HepG2 (cell line): ENCODE data around the gene SENP5. TPM values are rescaled to one million over a fixed set of nuclear protein-coding genes. Genes with fewer than 3 reads are reported as not detected.

ENCODE experiments used
- CHD2 ChIP-seq: IDR thresholded peaks from 2 replicates; pipeline ENCODE4 v1.6.1; 2011; ENCODE audit warnings: low read depth, low read length, improper control_type of control experiment
- DR1 ChIP-seq: sonication (generic); formaldehyde crosslinking; IDR thresholded peaks from 2 replicates; pipeline ENCODE4 v1.8.0; 2021; ENCODE audit warnings: mild to moderate bottlenecking, missing genetic modification reagents, inconsistent platforms
- GABPB1 ChIP-seq: IDR thresholded peaks from 2 replicates; pipeline ENCODE4 v1.6.1; 2016; ENCODE audit warnings: mild to moderate bottlenecking, missing genetic modification reagents, moderate library complexity, missing compliant biosample characterization
- KDM2A ChIP-seq: sonication (generic); formaldehyde crosslinking; IDR thresholded peaks from 2 replicates; pipeline ENCODE4 v1.4.0; 2020; ENCODE audit warnings: low read depth, missing genetic modification reagents, borderline replicate concordance
- KDM5B ChIP-seq: sonication (generic); formaldehyde crosslinking; IDR thresholded peaks from 2 replicates; pipeline ENCODE4 v1.4.0; 2020; ENCODE audit warnings: missing genetic modification reagents, mild to moderate bottlenecking, borderline replicate concordance
- MED8 ChIP-seq: sonication (generic); formaldehyde crosslinking; IDR thresholded peaks from 2 replicates; pipeline ENCODE4 v1.8.1; 2023; ENCODE audit warnings: mild to moderate bottlenecking, missing genetic modification reagents; ENCODE audit not compliant: insufficient replicate concordance
- NKX3-1 ChIP-seq: sonication (generic); formaldehyde crosslinking; IDR thresholded peaks from 2 replicates; pipeline ENCODE4 v1.5.0; 2020; ENCODE audit warnings: missing genetic modification reagents
- RFXANK ChIP-seq: IDR thresholded peaks from 2 replicates; pipeline ENCODE4 v1.6.1; 2016
- SAP130 ChIP-seq: IDR thresholded peaks from 2 replicates; pipeline ENCODE4 v1.6.1; 2016; ENCODE audit warnings: low read depth
- SOX6 ChIP-seq, 2 experiments: fragments of 450-650 bp in 1 of 2; sonication (generic) in 1 of 2; formaldehyde crosslinking in 1 of 2; IDR thresholded peaks; 2 replicates each; pipeline versions ENCODE4 v1.4.0 to v1.6.1; 2017 to 2020; ENCODE audit warnings: antibody characterized with exemption in 1 of 2, mild to moderate bottlenecking in 1 of 2, missing genetic modification reagents in 1 of 2
- YY1 ChIP-seq: IDR thresholded peaks from 2 replicates; pipeline ENCODE4 v1.6.1; 2011; ENCODE audit warnings: low read length, low read depth, moderate library complexity, mild to moderate bottlenecking; ENCODE audit not compliant: insufficient read depth, insufficient replicate concordance
- ZBTB10 ChIP-seq: sonication (generic); formaldehyde crosslinking; IDR thresholded peaks from 2 replicates; pipeline ENCODE4 v1.4.0; 2020; ENCODE audit warnings: missing genetic modification reagents, borderline replicate concordance
- ZBTB7A ChIP-seq: sonication (generic); formaldehyde crosslinking; IDR thresholded peaks from 2 replicates; pipeline ENCODE4 v1.8.0; 2022; ENCODE audit warnings: mild to moderate bottlenecking, missing genetic modification reagents
- ZNF431 ChIP-seq: sonication (generic); formaldehyde crosslinking; IDR thresholded peaks from 2 replicates; pipeline ENCODE4 v1.9.0; 2022; ENCODE audit warnings: missing genetic modification reagents, low read depth, mild to moderate bottlenecking, borderline replicate concordance
- ZNF547 ChIP-seq: sonication (generic); formaldehyde crosslinking; IDR thresholded peaks from 2 replicates; pipeline ENCODE4 v1.5.1; 2020; ENCODE audit warnings: mild to moderate bottlenecking, missing genetic modification reagents
- ZNF558 ChIP-seq: sonication (generic); formaldehyde crosslinking; IDR thresholded peaks from 2 replicates; pipeline ENCODE4 v1.9.0; 2022; ENCODE audit warnings: mild to moderate bottlenecking, missing genetic modification reagents, borderline replicate concordance
- ZNF605 ChIP-seq: sonication (generic); formaldehyde crosslinking; IDR thresholded peaks from 2 replicates; pipeline ENCODE4 v1.8.0; 2022; ENCODE audit warnings: mild to moderate bottlenecking, missing genetic modification reagents
- ZSCAN21 ChIP-seq: sonication (generic); formaldehyde crosslinking; IDR thresholded peaks from 2 replicates; pipeline ENCODE4 v1.8.0; 2022; ENCODE audit warnings: mild to moderate bottlenecking, missing genetic modification reagents, moderate library complexity, borderline replicate concordance
- polyA plus RNA-seq, 8 experiments: library from polyadenylated mRNA; depleted of rRNA in 3 of 8; stranded (reverse) in 7 of 8; unstranded in 1 of 8; fragments of >200 nt; fragmentation: Illumina TruSeq in 4 of 8; extraction: Trizol in 4 of 8; gene quantifications; 2 replicates each; pipeline versions ENCODE4 v1.2.1 to v1.2.3, GENCODE V29; 2011 to 2016; ENCODE audit warnings: low read depth in 4 of 8, missing spikeins in 1 of 8, mixed read lengths in 1 of 8; ENCODE audit not compliant: insufficient read depth in 1 of 8
- total RNA-seq, 5 experiments: library from RNA; depleted of rRNA; stranded (reverse); fragments of >200 nt; fragmentation: Illumina TruSeq; extraction: Trizol; gene quantifications; 2 replicates each; pipeline ENCODE4 v1.2.3, GENCODE V29; 2016; ENCODE audit warnings: low read depth in 1 of 5
- TF ChIP-seq, protein P1 (sequence below): sonication (generic); formaldehyde crosslinking; IDR thresholded peaks from 2 replicates; pipeline ENCODE4 v1.5.1; 2020; ENCODE audit warnings: mild to moderate bottlenecking, missing genetic modification reagents, moderate library complexity
- TF ChIP-seq, protein P2 (sequence below): sonication (generic); formaldehyde crosslinking; IDR thresholded peaks from 2 replicates; pipeline ENCODE4 v1.4.0; 2020; ENCODE audit warnings: mild to moderate bottlenecking, missing genetic modification reagents
- TF ChIP-seq, protein P3 (sequence below): sonication (generic); formaldehyde crosslinking; IDR thresholded peaks from 2 replicates; pipeline ENCODE4 v1.4.0; 2020; ENCODE audit warnings: mild to moderate bottlenecking, low read depth, missing genetic modification reagents

The SENP5 gene
- total and polyA plus RNA-seq, 2 of the 13 experiments (the other 11 are each of a cell fraction or from before 2014, with no cell fraction given): 17.6 to 30.9 TPM

DNA sequence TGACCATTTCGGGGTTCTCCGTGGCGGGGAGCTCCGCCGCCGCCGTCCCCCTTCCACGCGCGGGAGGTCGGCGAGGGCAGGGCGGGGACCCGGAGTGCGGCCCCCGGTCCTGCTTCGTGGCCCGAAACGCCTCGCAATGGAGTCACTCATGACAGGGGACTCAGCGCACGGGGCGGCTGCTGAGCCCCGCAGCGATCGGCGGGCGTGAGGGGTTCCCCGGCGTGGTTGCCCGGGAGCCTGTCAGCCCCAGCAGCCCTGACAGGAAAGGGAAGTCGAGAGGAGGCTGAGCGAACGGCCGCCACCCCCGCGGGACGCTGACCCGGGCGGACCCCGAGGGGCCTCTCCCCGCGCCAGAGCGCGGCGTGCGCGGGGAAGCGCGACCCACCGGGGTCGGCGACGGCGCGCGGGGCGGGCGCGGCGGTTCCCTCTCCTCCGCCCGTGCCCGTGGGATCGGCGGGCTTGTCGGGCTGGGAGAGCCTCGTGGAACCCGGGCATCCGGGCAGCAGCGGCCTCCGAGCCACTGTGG lies 101.5 kb downstream of the SENP5 start (continued):
- TF ChIP-seq KDM5B (CRISPR knock-in tag) (peak; percentile 3), YY1 (no peak), ZBTB10 (peak; percentile 73; the same call in 1 of the 2 replicates), DR1 (CRISPR knock-in tag) (0 out of 2 replicates have a peak, but pooled peaks have one; percentile 22), ZNF558 (no peak; the same call in 1 of the 2 replicates), ZSCAN21 (CRISPR knock-in tag) (peak; percentile 3; the same call in 1 of the 2 replicates), CHD2 (no peak), ZNF547 (CRISPR knock-in tag) (peak; percentile 11; the same call in 1 of the 2 replicates), RFXANK (CRISPR knock-in tag) (no peak), SAP130 (CRISPR knock-in tag) (peak; percentile 22; the same call in 1 of the 2 replicates), NKX3-1 (CRISPR knock-in tag) (0 out of 2 replicates have a peak, but pooled peaks have one; percentile 2), ZNF605 (CRISPR knock-in tag) (0 out of 2 replicates have a peak, but pooled peaks have one; percentile 19), ZBTB7A (CRISPR knock-in tag) (no peak), SOX6 (IDR thresholded peaks at IDR 0.05) (no peak), SOX6 (CRISPR knock-in tag; IDR thresholded peaks at IDR 0.05) (0 out of 2 replicates have a peak, but pooled peaks have one; percentile 21), ZNF431 (CRISPR knock-in tag) (no peak), KDM2A (CRISPR knock-in tag) (peak; percentile 45; the same call in 1 of the 2 replicates), GABPB1 (CRISPR knock-in tag) (peak; percentile 36; the same call in 1 of the 2 replicates), MED8 (peak; percentile 11)
- TF ChIP-seq, protein P1, sequence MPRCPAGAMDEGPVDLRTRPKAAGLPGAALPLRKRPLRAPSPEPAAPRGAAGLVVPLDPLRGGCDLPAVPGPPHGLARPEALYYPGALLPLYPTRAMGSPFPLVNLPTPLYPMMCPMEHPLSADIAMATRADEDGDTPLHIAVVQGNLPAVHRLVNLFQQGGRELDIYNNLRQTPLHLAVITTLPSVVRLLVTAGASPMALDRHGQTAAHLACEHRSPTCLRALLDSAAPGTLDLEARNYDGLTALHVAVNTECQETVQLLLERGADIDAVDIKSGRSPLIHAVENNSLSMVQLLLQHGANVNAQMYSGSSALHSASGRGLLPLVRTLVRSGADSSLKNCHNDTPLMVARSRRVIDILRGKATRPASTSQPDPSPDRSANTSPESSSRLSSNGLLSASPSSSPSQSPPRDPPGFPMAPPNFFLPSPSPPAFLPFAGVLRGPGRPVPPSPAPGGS (CRISPR knock-in tag): no peak
- TF ChIP-seq, protein P2, sequence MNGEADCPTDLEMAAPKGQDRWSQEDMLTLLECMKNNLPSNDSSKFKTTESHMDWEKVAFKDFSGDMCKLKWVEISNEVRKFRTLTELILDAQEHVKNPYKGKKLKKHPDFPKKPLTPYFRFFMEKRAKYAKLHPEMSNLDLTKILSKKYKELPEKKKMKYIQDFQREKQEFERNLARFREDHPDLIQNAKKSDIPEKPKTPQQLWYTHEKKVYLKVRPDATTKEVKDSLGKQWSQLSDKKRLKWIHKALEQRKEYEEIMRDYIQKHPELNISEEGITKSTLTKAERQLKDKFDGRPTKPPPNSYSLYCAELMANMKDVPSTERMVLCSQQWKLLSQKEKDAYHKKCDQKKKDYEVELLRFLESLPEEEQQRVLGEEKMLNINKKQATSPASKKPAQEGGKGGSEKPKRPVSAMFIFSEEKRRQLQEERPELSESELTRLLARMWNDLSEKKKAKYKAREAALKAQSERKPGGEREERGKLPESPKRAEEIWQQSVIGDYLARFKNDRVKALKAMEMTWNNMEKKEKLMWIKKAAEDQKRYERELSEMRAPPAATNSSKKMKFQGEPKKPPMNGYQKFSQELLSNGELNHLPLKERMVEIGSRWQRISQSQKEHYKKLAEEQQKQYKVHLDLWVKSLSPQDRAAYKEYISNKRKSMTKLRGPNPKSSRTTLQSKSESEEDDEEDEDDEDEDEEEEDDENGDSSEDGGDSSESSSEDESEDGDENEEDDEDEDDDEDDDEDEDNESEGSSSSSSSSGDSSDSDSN: 0 out of 2 replicates have a peak, but pooled peaks have one; percentile 13
- TF ChIP-seq, protein P3, sequence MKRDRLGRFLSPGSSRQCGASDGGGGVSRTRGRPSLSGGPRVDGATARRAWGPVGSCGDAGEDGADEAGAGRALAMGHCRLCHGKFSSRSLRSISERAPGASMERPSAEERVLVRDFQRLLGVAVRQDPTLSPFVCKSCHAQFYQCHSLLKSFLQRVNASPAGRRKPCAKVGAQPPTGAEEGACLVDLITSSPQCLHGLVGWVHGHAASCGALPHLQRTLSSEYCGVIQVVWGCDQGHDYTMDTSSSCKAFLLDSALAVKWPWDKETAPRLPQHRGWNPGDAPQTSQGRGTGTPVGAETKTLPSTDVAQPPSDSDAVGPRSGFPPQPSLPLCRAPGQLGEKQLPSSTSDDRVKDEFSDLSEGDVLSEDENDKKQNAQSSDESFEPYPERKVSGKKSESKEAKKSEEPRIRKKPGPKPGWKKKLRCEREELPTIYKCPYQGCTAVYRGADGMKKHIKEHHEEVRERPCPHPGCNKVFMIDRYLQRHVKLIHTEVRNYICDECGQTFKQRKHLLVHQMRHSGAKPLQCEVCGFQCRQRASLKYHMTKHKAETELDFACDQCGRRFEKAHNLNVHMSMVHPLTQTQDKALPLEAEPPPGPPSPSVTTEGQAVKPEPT (CRISPR knock-in tag): no peak
